HG02970 (cell line): Measurements from ENCODE around the gene KRT81.
"Not testable (repeated sequence)": the region's sequence is repeated elsewhere in the genome, so short reads cannot be mapped to it uniquely, and the experiment has no call there.

ENCODE experiments used
- ATAC-seq: cut with Tn5 transposase; IDR thresholded peaks from one replicate; pipeline ENCODE4 v1.9.1; 2021; ENCODE audit warnings: mild to moderate bottlenecking, moderate library complexity, moderate number of reproducible peaks; ENCODE audit not compliant: unreplicated experiment, low FRiP score

Gene KRT81

GRCh38 chr12:52278575-52279421 lies 12.5 kb downstream of the KRT81 start:
- ATAC-seq, result peak; percentile 78

- no peak for ATAC-seq
Measured at GRCh38 chr12:52277486-52278245, 13.7 kb downstream of the KRT81 start.

- no peak for ATAC-seq
Measured at GRCh38 chr12:52275686-52276085, 15.6 kb downstream of the KRT81 start.

- no peak for ATAC-seq
Measured at GRCh38 chr12:52274521-52275120, 16.7 kb downstream of the KRT81 start, which contains the start of gene KRT86. TSS of gene KRT86 (plus strand) at chr12:52274645. CDS start at chr12:52301917, 27,272 bp downstream.

- no peak for ATAC-seq
Measured at GRCh38 chr12:52271158-52271557, 20.2 kb downstream of the KRT81 start.

- no peak for ATAC-seq
Measured at GRCh38 chr12:52270541-52271070, 20.7 kb downstream of the KRT81 start.

- ATAC-seq, result no peak
Measured at GRCh38 chr12:52268212-52268611, 23.1 kb downstream of the KRT81 start.

GRCh38 chr12:52267699-52268098 lies 23.6 kb downstream of the KRT81 start:
- no peak for ATAC-seq

- ATAC-seq, result no peak
Measured at GRCh38 chr12:52267266-52267665, 24.1 kb downstream of the KRT81 start.

GRCh38 chr12:52266514-52266913 lies 24.8 kb downstream of the KRT81 start:
- no peak for ATAC-seq

- ATAC-seq, result no peak
Measured at GRCh38 chr12:52264435-52264825, 26.9 kb downstream of the KRT81 start.

- ATAC-seq, result no peak
Measured at GRCh38 chr12:52263761-52264434, 27.4 kb downstream of the KRT81 start.

GRCh38 chr12:52262286-52262685 lies 29.0 kb downstream of the KRT81 start:
- no peak for ATAC-seq

GRCh38 chr12:52261208-52261484 lies 30.2 kb downstream of the KRT81 start:
- no peak for ATAC-seq

GRCh38 chr12:52260361-52261207 lies 30.8 kb downstream of the KRT81 start:
- ATAC-seq, result no peak

GRCh38 chr12:52259657-52260243 lies 31.6 kb downstream of the KRT81 start:
- no peak for ATAC-seq

- no peak for ATAC-seq
Measured at GRCh38 chr12:52258335-52258901, 32.9 kb downstream of the KRT81 start.

GRCh38 chr12:52257922-52258321 lies 33.4 kb downstream of the KRT81 start:
- not testable (repeated sequence) for ATAC-seq

- no peak for ATAC-seq
Measured at GRCh38 chr12:52257074-52257551, 34.2 kb downstream of the KRT81 start.
